ENCODE data around the gene GABRB1. TPM values are rescaled to one million over a fixed set of nuclear protein-coding genes. Genes with fewer than 3 reads are reported as not detected.

The GABRB1 gene
- total and polyA plus RNA-seq, 8 donors: 0.16 TPM; not detected in 7

GRCh38 chr4:47367761-47368160, 336.4 kb downstream of the GABRB1 start:
- Histone ChIP-seq H3K4me3 (no peak overlapping the region), H3K27me3 (no peaks in the 10 kb centered on the region), H3K4me1 (no peaks in the 10 kb centered on the region), H3K9me3 (no peaks in the 10 kb centered on the region), H3K36me3 (no peaks in the 10 kb centered on the region), H3K27ac (no peak overlapping the region)
- ATAC-seq (no peak), DNase-seq (no peak), FAIRE-seq (no peak)
- intact Hi-C loops (cut with DNase I): no loop called here
- 69 to 81% methylated on average over 2 of the region's 2 CpGs for WGBS, 2 donors
- TF ChIP-seq CTCF (IDR thresholded peaks at IDR 0.05): no peak

- intact Hi-C loops (cut with DNase I): no loop called here
- ATAC-seq (no peak), DNase-seq (no peak), FAIRE-seq (no peak)
- no peaks in the 10 kb centered on the region for H3K27me3 ChIP-seq
- no peak overlapping the region for H3K4me3 ChIP-seq
- no peak for TF ChIP-seq CTCF (IDR thresholded peaks at IDR 0.05)
- H3K9me3 ChIP-seq: no peaks in the 10 kb centered on the region
- no peaks in the 10 kb centered on the region for H3K4me1 ChIP-seq
- H3K36me3 ChIP-seq: no peaks in the 10 kb centered on the region
- H3K27ac ChIP-seq: no peak overlapping the region
- 50 to 60% methylated on average over 1 of the region's 1 CpG for WGBS, 2 donors
These were observed 336.8 kb downstream of the GABRB1 start for GRCh38 chr4:47368211-47368610.

GRCh38 chr4:47372561-47372960, 341.2 kb downstream of the GABRB1 start:
- H3K4me3 ChIP-seq: no peak overlapping the region
- no peaks in the 10 kb centered on the region for H3K9me3 ChIP-seq
- no peak for TF ChIP-seq CTCF (IDR thresholded peaks at IDR 0.05)
- H3K36me3 ChIP-seq: no peaks in the 10 kb centered on the region
- H3K4me1 ChIP-seq: no peaks in the 10 kb centered on the region
- intact Hi-C loops (cut with DNase I): no loop called here
- no peak overlapping the region for H3K27ac ChIP-seq
- DNase-seq: no peak
- ATAC-seq: no peak
- no peak for FAIRE-seq
- no peaks in the 10 kb centered on the region for H3K27me3 ChIP-seq
- WGBS, 2 donors: 46 to 54% methylated on average over 2 of the region's 2 CpGs

GRCh38 chr4:47373174-47373573, 341.8 kb downstream of the GABRB1 start:
- no peak for DNase-seq
- H3K27ac ChIP-seq: no peak overlapping the region

GRCh38 chr4:47373709-47374108, 342.3 kb downstream of the GABRB1 start:
- no peak overlapping the region for H3K27ac ChIP-seq
- H3K27me3 ChIP-seq: no peaks in the 10 kb centered on the region
- DNase-seq (no peak), ATAC-seq (no peak), FAIRE-seq (no peak)
- H3K36me3 ChIP-seq: no peaks in the 10 kb centered on the region
- H3K4me3 ChIP-seq: no peak overlapping the region
- no peaks in the 10 kb centered on the region for H3K4me1 ChIP-seq
- WGBS, 2 donors: 56 to 79% methylated on average over 3 of the region's 3 CpGs
- no peaks in the 10 kb centered on the region for H3K9me3 ChIP-seq
- TF ChIP-seq CTCF (IDR thresholded peaks at IDR 0.05): no peak
- intact Hi-C loops (cut with DNase I): no loop called here

More at GRCh38 chr4:47373174-47373573, 341.8 kb downstream of the GABRB1 start:
- ATAC-seq (no peak), FAIRE-seq (no peak)
- H3K9me3 ChIP-seq: no peaks in the 10 kb centered on the region
- intact Hi-C loops (cut with DNase I): no loop called here
- H3K27me3 ChIP-seq: no peaks in the 10 kb centered on the region
- TF ChIP-seq CTCF (IDR thresholded peaks at IDR 0.05): no peak
- no peaks in the 10 kb centered on the region for H3K36me3 ChIP-seq
- no peaks in the 10 kb centered on the region for H3K4me1 ChIP-seq
- H3K4me3 ChIP-seq: no peak overlapping the region
